Measurements from ENCODE around the gene GRK3.

GRK3 gene

GRCh38 chr22:25696763-25697162 lies 132.3 kb downstream of the GRK3 start:
- no peak overlapping the region for H3K4me3 ChIP-seq (ENCODE audit: low read depth, low read length)
- no peak for TF ChIP-seq CTCF (IDR thresholded peaks at IDR 0.05; ENCODE audit: low read depth, low read length, missing control alignments)
- DNase-seq (ENCODE audit: low read depth) = no peak

- no peak for TF ChIP-seq CTCF (IDR thresholded peaks at IDR 0.05; ENCODE audit: low read depth, low read length, missing control alignments)
- no peak for DNase-seq (ENCODE audit: low read depth)
- no peak overlapping the region for H3K4me3 ChIP-seq (ENCODE audit: low read depth, low read length)
Observed at GRCh38 chr22:25697181-25697664, 132.7 kb downstream of the GRK3 start.

GRCh38 chr22:25697978-25698377 lies 133.5 kb downstream of the GRK3 start:
- DNase-seq (ENCODE audit: low read depth) = no peak
- TF ChIP-seq CTCF (IDR thresholded peaks at IDR 0.05; ENCODE audit: low read depth, low read length, missing control alignments) = no peak
- no peak overlapping the region for H3K4me3 ChIP-seq (ENCODE audit: low read depth, low read length)

GRCh38 chr22:25698461-25698860 lies 134.0 kb downstream of the GRK3 start:
- TF ChIP-seq CTCF (IDR thresholded peaks at IDR 0.05; ENCODE audit: low read depth, low read length, missing control alignments) = no peak
- no peak overlapping the region for H3K4me3 ChIP-seq (ENCODE audit: low read depth, low read length)

GRCh38 chr22:25698978-25699377 lies 134.5 kb downstream of the GRK3 start:
- no peak overlapping the region for H3K4me3 ChIP-seq (ENCODE audit: low read depth, low read length)
- DNase-seq (ENCODE audit: low read depth) = no peak
- TF ChIP-seq CTCF (IDR thresholded peaks at IDR 0.05; ENCODE audit: low read depth, low read length, missing control alignments) = no peak

More at GRCh38 chr22:25698461-25698860, 134.0 kb downstream of the GRK3 start:
- no peak for DNase-seq (ENCODE audit: low read depth)

- no peak for TF ChIP-seq CTCF (IDR thresholded peaks at IDR 0.05; ENCODE audit: low read depth, low read length, missing control alignments)
- H3K4me3 ChIP-seq (ENCODE audit: low read depth, low read length) = no peak overlapping the region
- no peak for DNase-seq (ENCODE audit: low read depth)
Observed at GRCh38 chr22:25701056-25701780, 136.7 kb downstream of the GRK3 start.

GRCh38 chr22:25702040-25702439 lies 137.6 kb downstream of the GRK3 start:
- H3K4me3 ChIP-seq (ENCODE audit: low read depth, low read length) = no peak overlapping the region
- no peak for DNase-seq (ENCODE audit: low read depth)
- peak; percentile 20 for TF ChIP-seq CTCF (IDR thresholded peaks at IDR 0.05; ENCODE audit: low read depth, low read length, missing control alignments)
